Measurements from ENCODE around the gene CLDN7. TPM values are rescaled to one million over a fixed set of nuclear protein-coding genes. Genes with fewer than 3 reads are reported as not detected.
A peak's percentile ranks its signal among the peaks of the same experiment; 100 is the strongest.

CLDN7 gene
- total RNA-seq, 2 experiments from 2014 or later, result 1.5 to 1.7 TPM

DNA sequence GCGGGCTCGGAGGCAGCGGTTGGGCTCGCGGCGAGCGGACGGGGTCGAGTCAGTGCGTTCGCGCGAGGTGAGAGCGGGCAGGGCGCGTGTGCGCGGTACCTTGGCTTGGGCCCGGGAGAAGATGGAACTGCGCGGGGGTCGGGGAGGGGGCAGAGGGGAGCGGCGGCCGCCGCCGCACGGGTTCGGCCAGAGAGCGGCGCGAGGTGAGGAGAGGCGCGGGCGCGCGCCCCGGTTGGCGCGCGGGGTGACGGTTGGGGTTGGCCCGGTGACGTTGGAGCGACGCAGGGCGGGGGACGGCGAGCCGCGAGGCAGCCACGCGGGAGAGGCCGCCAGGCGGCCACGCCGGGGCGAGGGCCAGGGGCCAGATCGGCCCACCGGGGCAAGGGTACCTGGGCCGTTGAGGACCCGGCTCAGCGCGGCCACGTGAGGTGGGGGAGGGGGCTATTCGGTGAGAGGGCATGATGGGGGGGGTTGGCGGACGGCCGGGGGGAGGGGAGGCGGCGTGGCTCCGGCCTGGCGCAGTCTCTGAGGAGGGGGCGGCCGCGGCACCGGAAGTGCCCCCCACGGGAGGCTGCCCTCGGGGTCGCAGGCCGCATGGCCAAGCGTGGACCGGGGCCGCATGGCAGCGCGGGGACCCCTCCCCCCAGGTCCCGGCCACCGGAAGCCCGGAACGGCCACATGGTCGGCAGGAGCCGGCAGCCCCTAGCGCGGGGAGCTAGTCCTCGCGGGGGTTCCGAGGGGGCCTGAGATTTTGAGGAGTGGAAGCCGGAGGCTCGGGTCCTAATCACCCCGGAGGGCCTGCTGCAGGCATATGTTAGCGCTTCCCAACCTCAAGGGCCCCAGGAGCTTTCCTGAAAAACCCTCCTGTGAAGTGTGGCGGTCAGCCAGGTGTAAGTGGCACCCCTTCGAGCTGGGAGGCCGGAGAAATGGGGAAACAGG lies 45.7 kb upstream of the CLDN7 start:
- ATAC-seq (no peak), DNase-seq (peak; percentile 58)
- TF ChIP-seq, protein P1, sequence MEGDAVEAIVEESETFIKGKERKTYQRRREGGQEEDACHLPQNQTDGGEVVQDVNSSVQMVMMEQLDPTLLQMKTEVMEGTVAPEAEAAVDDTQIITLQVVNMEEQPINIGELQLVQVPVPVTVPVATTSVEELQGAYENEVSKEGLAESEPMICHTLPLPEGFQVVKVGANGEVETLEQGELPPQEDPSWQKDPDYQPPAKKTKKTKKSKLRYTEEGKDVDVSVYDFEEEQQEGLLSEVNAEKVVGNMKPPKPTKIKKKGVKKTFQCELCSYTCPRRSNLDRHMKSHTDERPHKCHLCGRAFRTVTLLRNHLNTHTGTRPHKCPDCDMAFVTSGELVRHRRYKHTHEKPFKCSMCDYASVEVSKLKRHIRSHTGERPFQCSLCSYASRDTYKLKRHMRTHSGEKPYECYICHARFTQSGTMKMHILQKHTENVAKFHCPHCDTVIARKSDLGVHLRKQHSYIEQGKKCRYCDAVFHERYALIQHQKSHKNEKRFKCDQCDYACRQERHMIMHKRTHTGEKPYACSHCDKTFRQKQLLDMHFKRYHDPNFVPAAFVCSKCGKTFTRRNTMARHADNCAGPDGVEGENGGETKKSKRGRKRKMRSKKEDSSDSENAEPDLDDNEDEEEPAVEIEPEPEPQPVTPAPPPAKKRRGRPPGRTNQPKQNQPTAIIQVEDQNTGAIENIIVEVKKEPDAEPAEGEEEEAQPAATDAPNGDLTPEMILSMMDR (IDR thresholded peaks at IDR 0.05), result no peak
- POLR2A ChIA-PET, result interaction anchor here (0.6 to 9.0 kb wide), 25 partner anchors 10 to 378 kb away, joined by 3 to 150 read pairs (median 4); partner anchors contain the start of genes ACADVL, ACAP1, CD68 and CTDNEP1
- H3K27me3 Mint-ChIP-seq, result no peaks in the 10 kb centered on the region
- CTCF ChIA-PET, result interaction anchor here (0.6 to 0.9 kb wide), 2 partner anchors 47 to 276 kb away, joined by 3 read pairs; partner anchors contain the start of genes MPDU1 and TMEM95
- peaks cover 45% of the 10 kb centered on the region for H3K4me1 Mint-ChIP-seq (ENCODE audit: low read depth)
- H3K36me3 Mint-ChIP-seq (ENCODE audit: low read depth), result peaks cover 46% of the 10 kb centered on the region
- intact Hi-C loops (cut with micrococcal nuclease), result no loop called here
- peak overlapping the region; percentile 94 for H3K4me3 Mint-ChIP-seq
- peak overlapping the region; percentile 98 for H3K27ac Mint-ChIP-seq
- peaks cover 2% of the 10 kb centered on the region for H3K9me3 Mint-ChIP-seq

DNA sequence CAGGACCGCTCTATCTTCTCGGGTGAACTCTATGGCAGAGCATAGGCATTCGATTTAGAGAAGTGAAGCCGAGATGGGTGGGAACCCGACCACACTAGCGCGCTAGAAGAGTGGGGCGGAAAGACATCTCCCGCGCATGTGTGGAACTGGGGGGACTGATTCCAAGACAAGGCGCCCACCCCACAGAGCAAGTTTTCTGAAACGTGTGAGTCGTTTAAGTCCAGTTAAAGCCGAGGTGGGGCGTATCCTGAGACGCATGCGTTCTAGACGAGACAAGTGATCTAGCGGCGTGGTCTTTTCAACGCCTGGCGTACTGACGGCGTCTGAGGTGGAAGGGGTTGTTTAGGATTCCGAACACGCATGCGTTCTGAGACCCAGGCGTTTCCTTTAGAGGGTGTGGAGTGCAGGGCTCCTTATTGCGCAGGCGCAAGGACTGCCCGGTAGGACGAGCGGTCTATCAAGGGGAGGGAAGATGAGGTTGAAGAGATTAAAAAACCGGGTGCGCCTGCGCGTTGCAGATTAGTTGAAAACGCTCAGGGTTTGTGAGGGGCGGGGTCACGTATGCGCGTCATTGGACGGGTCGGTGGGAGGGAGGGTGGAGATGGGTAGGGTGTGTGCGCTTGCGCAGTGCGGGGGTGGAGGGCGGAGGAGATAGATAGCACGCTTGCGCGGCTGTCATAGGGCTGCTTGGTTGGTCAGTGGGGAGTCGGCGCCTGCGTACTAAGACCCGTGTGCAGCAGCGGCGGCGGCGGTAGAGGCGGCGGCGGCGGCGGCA lies 44.8 kb upstream of the CLDN7 start, which contains the start of gene EIF5A:
EIF5A (plus strand) TSS at position 718 of the 775 bp plus-strand sequence. CDS start 2,008 bp downstream, outside the sequence.
- Mint-ChIP-seq H3K27ac (peak within 1 kb of the TSS; percentile 98), H3K36me3 (ENCODE audit: low read depth) (peaks cover 38% of the 10 kb centered on the region)
- CTCF ChIA-PET, result interaction anchor here (2.4 kb wide), 1 partner anchor 11 kb away, joined by 27 read pairs; no protein-coding TSS in a partner anchor

DNA sequence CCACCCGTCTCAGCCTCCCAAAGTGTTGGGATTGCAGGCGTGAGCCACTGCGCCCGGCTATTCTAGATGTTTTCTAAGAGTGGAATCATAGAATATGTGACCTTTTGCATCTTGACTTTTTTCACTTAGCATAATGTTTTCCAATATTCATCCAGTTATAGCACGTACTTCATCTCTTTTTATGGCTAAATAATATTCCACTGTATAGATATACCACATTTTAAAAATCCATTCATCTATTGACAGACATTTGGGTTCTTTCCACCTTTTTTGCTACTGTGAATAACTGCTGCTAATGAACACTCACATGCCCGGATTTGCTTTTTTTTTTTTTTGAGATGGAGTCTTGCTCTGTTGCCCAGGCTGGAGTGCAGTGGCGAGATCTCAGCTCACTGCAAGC lies 41.9 kb upstream of the CLDN7 start:
- H3K9me3 Mint-ChIP-seq, result peaks cover 2% of the 10 kb centered on the region
- H3K27me3 Mint-ChIP-seq, result no peaks in the 10 kb centered on the region
- no peak for ATAC-seq
- H3K4me1 Mint-ChIP-seq (ENCODE audit: low read depth), result peaks cover 11% of the 10 kb centered on the region
- no peak overlapping the region for H3K27ac Mint-ChIP-seq
- POLR2A ChIA-PET, result no interaction called here
- CTCF ChIA-PET, result interaction anchor here (1.2 kb wide), 1 partner anchor 23 kb away, joined by 3 read pairs; the partner anchor contains the start of gene SLC2A4
- TF ChIP-seq, protein P1 (IDR thresholded peaks at IDR 0.05), result no peak
- peaks cover 12% of the 10 kb centered on the region for H3K36me3 Mint-ChIP-seq (ENCODE audit: low read depth)
- DNase-seq, result no peak
- intact Hi-C loops (cut with micrococcal nuclease), result no loop called here
- H3K4me3 Mint-ChIP-seq, result no peak overlapping the region

More for the DNA sequence above, 44.8 kb upstream of the CLDN7 start, which contains the start of gene EIF5A:
- TF ChIP-seq, protein P1 (IDR thresholded peaks at IDR 0.05), result no peak
- H3K4me1 Mint-ChIP-seq (ENCODE audit: low read depth), result peaks cover 38% of the 10 kb centered on the region
- peak within 1 kb of the TSS; percentile 94 for H3K4me3 Mint-ChIP-seq
- H3K9me3 Mint-ChIP-seq, result peaks cover 2% of the 10 kb centered on the region
- ATAC-seq (peak; percentile 84), DNase-seq (peak; percentile 100)
- no peaks in the 10 kb centered on the region for H3K27me3 Mint-ChIP-seq
- POLR2A ChIA-PET, result interaction anchor here (1.4 kb wide), 1 partner anchor 14 kb away, joined by 3 read pairs; no protein-coding TSS in a partner anchor
- intact Hi-C loops (cut with micrococcal nuclease), result no loop called here

GRCh38 chr17:7296189-7296861 lies 34.0 kb upstream of the CLDN7 start:
- Mint-ChIP-seq H3K9me3 (no peaks in the 10 kb centered on the region), H3K4me1 (ENCODE audit: low read depth) (peaks cover 14% of the 10 kb centered on the region), H3K27ac (no peak overlapping the region), H3K4me3 (no peak overlapping the region), H3K27me3 (peaks cover 23% of the 10 kb centered on the region), H3K36me3 (ENCODE audit: low read depth) (no peaks in the 10 kb centered on the region)
- TF ChIP-seq, protein P1 (IDR thresholded peaks at IDR 0.05), result peak; percentile 99
- intact Hi-C loops (cut with micrococcal nuclease), result no loop called here
- CTCF ChIA-PET, result interaction anchor here (0.7 to 5.9 kb wide), 35 partner anchors 8 to 250 kb away, joined by 3 to 144 read pairs (median 6); partner anchors contain the start of genes ACADVL, ACAP1, DLG4 and GABARAP
- POLR2A ChIA-PET, result interaction anchor here (0.8 to 3.1 kb wide), 8 partner anchors 9 to 76 kb away, joined by 3 to 14 read pairs (median 4); partner anchors contain the start of gene SLC2A4
- ATAC-seq (peak; percentile 35), DNase-seq (peak; percentile 70)
